Right cardiac atrium (tissue), 5 donors: Measurements from ENCODE around the gene MRTFA. TPM values are rescaled to one million over a fixed set of nuclear protein-coding genes. Genes with fewer than 3 reads are reported as not detected.
"Not testable (repeated sequence)": the region's sequence is repeated elsewhere in the genome, so short reads cannot be mapped to it uniquely, and the experiment has no call there.

Experiments used
- ATAC-seq, 2 donors: fragments of 200-7000 bp; cut with Tn5 transposase; one replicate each; pipeline versions ENCODE4 v1.8.0 to v1.9.1; 2020; ENCODE audit warnings: moderate library complexity in 2 of 2, mild to moderate bottlenecking in 1 of 2
- DNase-seq, 3 donors: peaks; one replicate each; pipeline ENCODE4 v3.0.0-alpha.2; 2020
- H3K27ac ChIP-seq: one replicate; pipeline ENCODE4 v1.5.1; 2013; ENCODE audit warnings: mild to moderate bottlenecking, low read length, control low read depth, moderate library complexity
- H3K27me3 ChIP-seq: one replicate; pipeline ENCODE4 v1.6.1; 2013; ENCODE audit not compliant: control insufficient read depth, insufficient read depth
- H3K4me1 ChIP-seq: one replicate; pipeline ENCODE4 v1.6.1; 2013; ENCODE audit warnings: low read length; ENCODE audit not compliant: control insufficient read depth, insufficient read depth
- H3K4me3 ChIP-seq: one replicate; pipeline ENCODE4 v1.5.1; 2013; ENCODE audit warnings: low read length, control low read depth
- H3K9me3 ChIP-seq: one replicate; pipeline ENCODE4 v1.6.1; 2013; ENCODE audit warnings: low read length; ENCODE audit not compliant: control insufficient read depth
- WGBS: extraction: QIAGEN DNeasy Blood & Tissue Kit; methylation state at CpG from one replicate; pipeline ENCODE4 v1.1.7; 2013; 5-methylcytosine and 5-hydroxymethylcytosine counted together
- intact Hi-C, 4 donors: fragments of 100-400 bp; cut with DNase I; formaldehyde crosslinking; loops; one replicate each; pipeline versions ENCODE4 v1.11.0 to v1.14.0; 2022 to 2023
- polyA plus RNA-seq: library from polyadenylated mRNA; stranded (reverse); fragments of 200-250 nt; gene quantifications from one replicate; pipeline ENCODE4 v1.2.3, GENCODE V29; 2013
- total RNA-seq, 4 donors: library from RNA; stranded (reverse); fragmentation: NEBNext Ultra II Directional; extraction: Animal tissue kit (Norgen Biotek cat#: 25700); gene quantifications; one replicate each; pipeline ENCODE4 v1.2.1, GENCODE V29; 2021
- donor health status: healthy with polysubstance abuse.
- donor health status: DM: no; HTN: yes; CAD: no.
- donor health status: DM: no; HTN: no; CAD: no.
- donor health status: DM: no; HTN: yes; CAD: no; lungs with severe emphysema.
- donor health status: DM: yes; HTN: yes; CAD: no.

MRTFA gene
- total and polyA plus RNA-seq, 5 donors: 22.2 to 40.2 (median 31.6) TPM

DNA sequence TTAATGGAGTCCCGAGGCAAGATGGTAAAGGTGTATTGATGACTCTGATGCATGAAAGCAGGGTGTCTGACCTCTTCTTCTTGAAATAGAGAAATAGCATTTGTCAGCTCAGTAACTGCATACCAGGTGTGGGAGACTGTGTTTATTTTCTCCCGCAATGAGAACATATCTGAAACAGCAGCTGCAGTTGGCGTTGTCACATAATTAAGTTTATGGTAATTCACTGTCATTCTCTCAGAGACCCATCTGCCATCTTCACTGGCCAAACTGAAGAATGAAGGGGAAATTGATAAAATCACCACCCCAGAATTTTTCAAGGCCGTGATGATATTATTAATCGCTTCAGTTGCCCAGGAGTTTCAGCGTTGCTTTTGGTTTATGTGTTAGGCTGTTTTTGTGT lies 22.6 kb upstream of the MRTFA start:
- intact Hi-C loops: no loop called here
- no peak for DNase-seq
- no peak overlapping the region for H3K4me3 ChIP-seq
- ATAC-seq: no peak
- no peaks in the 10 kb centered on the region for H3K9me3 ChIP-seq
- WGBS: 96% methylated on average over 6 of the region's 6 CpGs
- no peaks in the 10 kb centered on the region for H3K27me3 ChIP-seq
- H3K27ac ChIP-seq: no peak overlapping the region
- H3K4me1 ChIP-seq: peaks cover 4% of the 10 kb centered on the region

DNA sequence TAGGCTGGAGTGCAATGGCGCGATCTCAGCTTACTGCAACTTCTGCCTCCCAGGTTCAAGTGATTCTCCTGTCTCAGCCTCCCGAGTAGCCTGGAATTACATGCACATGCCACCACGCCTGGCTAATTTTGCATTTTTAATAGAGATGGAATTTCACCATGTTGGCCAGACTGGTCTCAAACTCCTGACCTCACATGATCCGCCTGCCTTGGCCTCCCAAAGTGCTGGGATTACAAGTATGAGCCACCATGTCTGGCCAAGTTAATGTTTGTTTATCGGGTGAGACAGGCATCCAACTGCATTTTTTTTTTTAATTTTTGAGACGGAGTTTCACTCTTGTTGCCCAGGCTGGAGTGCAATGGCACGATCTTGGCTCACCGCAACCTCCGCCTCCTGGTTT lies 20.1 kb upstream of the MRTFA start:
- DNase-seq, H3K27me3 ChIP-seq, ATAC-seq, H3K9me3 ChIP-seq, H3K27ac ChIP-seq, intact Hi-C loops, H3K4me3 ChIP-seq: not testable (repeated sequence)
- H3K4me1 ChIP-seq: peaks cover 10% of the 10 kb centered on the region
- WGBS: 93% methylated on average over 10 of the region's 10 CpGs

- ATAC-seq, H3K27me3 ChIP-seq, DNase-seq, intact Hi-C loops, H3K4me3 ChIP-seq, H3K9me3 ChIP-seq, H3K27ac ChIP-seq: not testable (repeated sequence)
- peaks cover 10% of the 10 kb centered on the region for H3K4me1 ChIP-seq
- WGBS: 98% methylated on average over 3 of the region's 3 CpGs
Measured at GRCh38 chr22:40655941-40656340, 19.4 kb upstream of the MRTFA start.

- Histone ChIP-seq H3K27me3 (no peaks in the 10 kb centered on the region), H3K4me3 (no peak overlapping the region), H3K27ac (peak overlapping the region; percentile 22), H3K9me3 (no peaks in the 10 kb centered on the region), H3K4me1 (peaks cover 10% of the 10 kb centered on the region)
- intact Hi-C loops: no loop called here
- ATAC-seq (peak; percentile 24 to 57), DNase-seq (peak; percentile 65 to 87 (median 86))
- WGBS: 13% methylated on average over 11 of the region's 11 CpGs
Measured at GRCh38 chr22:40654522-40655167, 18.1 kb upstream of the MRTFA start.

DNA sequence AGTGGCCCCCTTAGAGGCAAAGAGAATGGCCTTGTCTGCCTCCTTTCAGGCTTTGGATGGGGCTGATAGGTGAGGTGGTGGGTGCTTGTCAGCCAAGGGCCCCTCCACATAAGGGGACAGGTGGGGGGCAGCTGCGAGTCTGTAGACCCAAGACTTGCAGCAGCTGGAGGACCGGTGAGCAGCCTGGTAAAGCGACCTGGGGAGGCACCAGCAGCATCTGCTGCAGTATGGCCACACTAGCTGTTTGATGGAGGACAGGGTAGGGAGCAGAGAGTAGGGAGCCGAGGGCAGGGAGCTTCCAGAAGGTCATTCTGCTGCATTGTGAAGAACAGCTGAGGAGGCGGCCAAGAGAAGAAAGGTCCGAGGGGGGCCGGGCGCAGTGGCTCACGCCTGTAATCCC lies 16.8 kb upstream of the MRTFA start:
- 91% methylated on average over 9 of the region's 9 CpGs for WGBS
- H3K27me3 ChIP-seq: no peaks in the 10 kb centered on the region
- ATAC-seq (no peak), DNase-seq (peak in 1 of 3 donors; percentile 39)
- no peak overlapping the region for H3K4me3 ChIP-seq
- intact Hi-C loops: no loop called here
- H3K27ac ChIP-seq: peak overlapping the region; percentile 64
- no peaks in the 10 kb centered on the region for H3K9me3 ChIP-seq
- peaks cover 10% of the 10 kb centered on the region for H3K4me1 ChIP-seq

DNA sequence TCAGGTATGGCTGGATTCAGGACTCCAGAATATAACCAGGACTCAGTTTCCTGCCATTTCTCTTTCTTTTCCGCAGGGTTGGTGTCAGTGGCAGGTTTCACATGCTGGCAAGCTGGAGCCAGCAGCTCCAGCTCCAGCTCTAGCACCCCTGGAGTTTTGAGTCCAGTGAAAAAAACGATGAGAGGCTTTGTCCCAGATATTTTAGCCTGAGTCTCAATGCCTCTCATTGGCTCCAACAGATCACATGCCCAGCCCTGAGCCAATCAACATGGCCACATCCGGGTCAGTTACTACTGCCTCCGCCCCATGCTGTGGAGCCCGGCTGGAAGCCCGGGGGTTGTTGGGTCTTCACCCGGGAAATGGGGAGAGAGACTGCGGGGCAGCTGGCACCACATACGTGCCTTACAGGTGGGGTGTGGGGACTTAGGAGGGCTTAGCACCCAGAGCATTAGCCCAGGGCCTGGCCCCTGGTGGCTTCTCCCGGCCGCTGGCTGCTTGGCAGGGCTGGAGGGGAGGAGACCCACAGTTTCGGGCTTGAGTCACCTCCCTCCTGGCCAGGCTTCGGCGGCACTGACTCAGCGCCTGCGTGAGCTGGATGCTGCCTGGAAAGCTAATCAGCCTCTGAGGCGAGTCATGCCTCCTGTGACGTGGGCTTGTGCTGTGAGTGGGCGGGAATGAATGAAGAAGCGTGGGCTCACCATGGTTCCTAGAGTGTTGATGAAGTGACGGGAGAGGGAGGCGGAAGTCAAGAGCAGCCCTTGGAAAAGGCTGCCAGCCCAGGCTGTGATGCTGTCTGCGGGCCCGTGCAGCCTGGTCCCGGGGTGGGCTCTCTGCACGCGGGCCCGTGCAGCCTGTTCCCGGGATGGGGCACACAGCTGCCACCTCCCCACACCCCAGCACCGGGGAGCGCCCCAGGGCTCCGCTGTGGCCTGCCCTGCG lies 15.3 kb upstream of the MRTFA start:
- Histone ChIP-seq H3K4me3 (peak overlapping the region; percentile 59), H3K27me3 (no peaks in the 10 kb centered on the region), H3K27ac (peak overlapping the region; percentile 96), H3K4me1 (peaks cover 10% of the 10 kb centered on the region), H3K9me3 (no peaks in the 10 kb centered on the region)
- WGBS: 19% methylated on average over 33 of the region's 33 CpGs
- ATAC-seq (peak; percentile 96), DNase-seq (peak; percentile 98)
- intact Hi-C loops: no loop called here

DNA sequence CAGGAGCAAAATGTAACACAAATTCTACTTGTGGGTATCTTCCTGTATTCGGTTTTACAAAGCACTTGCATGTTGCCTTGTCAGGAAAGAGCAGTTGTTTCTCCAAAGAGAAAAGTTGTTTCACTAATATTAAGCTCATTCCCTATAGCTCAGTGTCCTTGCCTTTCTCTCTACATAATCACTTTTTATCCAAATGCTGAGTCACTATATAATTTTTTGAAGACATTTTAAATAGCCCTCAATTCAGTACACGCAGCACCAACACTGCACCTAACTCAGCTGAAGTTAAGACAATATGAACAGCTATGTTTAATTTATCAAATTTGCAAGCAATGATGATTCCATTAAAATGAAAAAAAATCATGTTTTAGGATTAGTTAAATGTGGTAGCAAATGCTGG lies 14.5 kb upstream of the MRTFA start:
- no peak overlapping the region for H3K27ac ChIP-seq
- no peaks in the 10 kb centered on the region for H3K27me3 ChIP-seq
- peaks cover 10% of the 10 kb centered on the region for H3K4me1 ChIP-seq
- intact Hi-C loops: no loop called here
- no peak for DNase-seq
- no peaks in the 10 kb centered on the region for H3K9me3 ChIP-seq
- WGBS: 61% methylated on average over 2 of the region's 2 CpGs
- ATAC-seq: no peak
- H3K4me3 ChIP-seq: no peak overlapping the region

DNA sequence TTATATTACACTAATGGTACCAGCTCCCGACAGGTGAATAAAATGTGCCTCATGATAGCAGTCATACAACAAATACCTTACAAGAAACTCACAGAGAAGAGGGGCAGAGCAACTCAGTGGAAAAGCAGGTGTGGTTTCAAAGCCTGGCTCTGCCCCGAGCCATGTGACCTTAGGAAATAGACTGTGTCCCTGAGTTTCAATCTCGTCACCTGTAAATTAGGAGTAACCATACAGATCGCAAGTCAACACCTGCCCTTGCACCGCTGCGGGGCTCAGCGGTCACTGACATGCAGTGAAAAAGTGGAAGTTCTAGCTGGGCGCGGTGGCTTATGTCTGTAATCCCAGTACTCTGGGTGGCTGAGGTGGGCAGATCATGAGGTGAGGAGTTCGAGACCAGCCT lies 11.9 kb upstream of the MRTFA start:
- Histone ChIP-seq H3K27ac (no peak overlapping the region), H3K4me3 (no peak overlapping the region), H3K27me3 (no peaks in the 10 kb centered on the region), H3K9me3 (no peaks in the 10 kb centered on the region), H3K4me1 (peaks cover 7% of the 10 kb centered on the region)
- intact Hi-C loops: loop anchor here (5.0 to 10.0 kb wide), 4 partner anchors 94 to 211 kb away; no protein-coding TSS in a partner anchor
- no peak for ATAC-seq
- 96% methylated on average over 10 of the region's 10 CpGs for WGBS
- DNase-seq: no peak

DNA sequence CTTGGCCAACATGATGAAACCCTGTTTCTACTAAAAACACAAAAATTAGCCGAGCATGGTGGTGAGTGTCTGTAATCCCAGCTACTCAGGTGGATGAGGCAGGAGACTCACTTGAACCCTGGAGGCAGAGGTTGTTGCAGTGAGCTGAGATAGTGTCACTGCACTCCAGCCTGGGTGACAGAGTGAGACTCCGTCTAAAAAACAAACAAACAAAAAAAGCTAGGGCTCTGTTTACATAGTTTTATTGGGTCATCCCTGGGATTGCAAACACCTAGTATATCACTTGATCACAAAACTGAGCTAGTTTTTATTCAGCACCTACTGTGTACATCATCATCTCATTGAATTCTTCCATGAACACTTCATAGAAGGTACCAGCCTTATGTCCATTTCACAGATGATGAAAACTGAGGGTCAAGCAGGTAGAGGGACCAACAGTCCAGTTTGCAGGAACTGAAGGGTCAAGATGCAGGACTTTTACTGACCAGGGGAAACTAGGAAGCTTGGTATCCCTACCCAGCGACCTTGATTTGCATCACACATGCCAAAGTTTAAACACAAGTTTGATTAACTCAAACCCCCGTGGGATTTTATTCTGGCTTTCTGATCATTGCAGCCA lies 9.2 kb upstream of the MRTFA start:
- H3K27ac ChIP-seq: no peak overlapping the region
- ATAC-seq (no peak), DNase-seq (no peak)
- H3K9me3 ChIP-seq: no peaks in the 10 kb centered on the region
- H3K4me3 ChIP-seq: no peak overlapping the region
- 62% methylated on average over 4 of the region's 4 CpGs for WGBS
- H3K4me1 ChIP-seq: peaks cover 2% of the 10 kb centered on the region
- intact Hi-C loops: loop anchor here (2.0 to 10.0 kb wide), 5 partner anchors 91 to 209 kb away; no protein-coding TSS in a partner anchor
- no peaks in the 10 kb centered on the region for H3K27me3 ChIP-seq

- 93% methylated on average over 4 of the region's 4 CpGs for WGBS
- no peak for DNase-seq
- Histone ChIP-seq H3K27me3 (no peaks in the 10 kb centered on the region), H3K27ac (no peak overlapping the region), H3K4me1 (peaks cover 5% of the 10 kb centered on the region), H3K9me3 (no peaks in the 10 kb centered on the region), H3K4me3 (no peak overlapping the region)
- ATAC-seq: no peak
- intact Hi-C loops: loop anchor here in 3 of 4 donors (10.0 kb wide), 2 partner anchors 88 to 118 kb away; no protein-coding TSS in a partner anchor
Measured at GRCh38 chr22:40642316-40642715, 5.8 kb upstream of the MRTFA start.

DNA sequence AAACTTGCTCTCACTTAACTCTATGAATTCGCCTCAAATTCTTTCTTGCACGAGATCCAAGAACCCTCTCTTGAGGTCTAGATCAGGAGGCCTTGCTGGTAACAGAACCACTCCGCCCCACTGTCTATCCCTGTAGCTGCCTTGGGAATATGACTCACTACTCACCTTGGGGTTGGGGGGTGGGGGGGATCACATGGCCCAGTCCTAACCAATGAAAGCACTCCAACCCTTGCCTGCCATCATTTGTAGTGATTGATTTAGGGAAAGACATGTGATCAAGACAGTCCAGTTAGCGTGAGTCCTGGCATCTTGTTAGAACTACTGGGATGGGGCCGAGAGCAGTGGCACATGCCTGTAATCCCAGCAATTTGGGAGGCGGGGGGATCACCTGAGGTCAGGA lies 4.8 kb upstream of the MRTFA start:
- Histone ChIP-seq H3K27ac (no peak overlapping the region), H3K9me3 (no peaks in the 10 kb centered on the region), H3K4me3 (no peak overlapping the region), H3K27me3 (no peaks in the 10 kb centered on the region), H3K4me1 (peaks cover 5% of the 10 kb centered on the region)
- 96% methylated on average over 6 of the region's 6 CpGs for WGBS
- DNase-seq: no peak
- ATAC-seq: no peak
- intact Hi-C loops: loop anchor here in 3 of 4 donors (10.0 kb wide), 2 partner anchors 86 to 116 kb away; no protein-coding TSS in a partner anchor
